ENCODE data around the gene BOD1L1.
A peak's percentile ranks its signal among the peaks of the same experiment; 100 is the strongest.
"Not testable (repeated sequence)": the region's sequence is repeated elsewhere in the genome, so short reads cannot be mapped to it uniquely, and the experiment has no call there.

The BOD1L1 gene

DNA sequence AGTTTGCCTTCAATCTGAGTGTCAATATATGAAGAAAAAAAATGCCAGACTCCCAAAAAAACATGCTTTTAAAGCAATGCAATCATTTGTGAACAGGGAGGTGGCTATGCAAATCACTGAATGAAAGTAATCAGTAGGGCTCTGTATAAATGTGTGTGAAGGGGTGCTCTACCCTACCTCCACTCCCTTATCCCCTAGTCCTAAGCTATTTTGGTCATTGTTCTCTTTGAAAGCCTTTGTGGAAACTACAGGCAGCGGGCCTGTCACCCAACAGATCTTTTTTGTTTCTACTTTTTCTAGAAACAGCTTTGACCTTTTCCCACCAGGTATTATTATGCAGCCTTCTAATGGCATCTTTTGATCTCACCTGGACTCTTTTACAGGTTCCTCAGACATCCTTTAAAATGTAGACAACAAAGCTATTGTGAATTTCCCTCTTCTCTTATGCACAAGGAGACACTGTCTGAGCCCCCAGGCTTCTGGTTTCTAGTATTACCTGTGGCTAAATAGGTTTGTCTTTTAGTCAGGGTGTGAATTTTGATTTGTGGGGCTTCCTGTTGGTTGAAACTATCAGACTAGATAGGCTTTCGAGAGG lies 9.2 kb downstream of the BOD1L1 start:
- DNase-seq: no peak

DNA sequence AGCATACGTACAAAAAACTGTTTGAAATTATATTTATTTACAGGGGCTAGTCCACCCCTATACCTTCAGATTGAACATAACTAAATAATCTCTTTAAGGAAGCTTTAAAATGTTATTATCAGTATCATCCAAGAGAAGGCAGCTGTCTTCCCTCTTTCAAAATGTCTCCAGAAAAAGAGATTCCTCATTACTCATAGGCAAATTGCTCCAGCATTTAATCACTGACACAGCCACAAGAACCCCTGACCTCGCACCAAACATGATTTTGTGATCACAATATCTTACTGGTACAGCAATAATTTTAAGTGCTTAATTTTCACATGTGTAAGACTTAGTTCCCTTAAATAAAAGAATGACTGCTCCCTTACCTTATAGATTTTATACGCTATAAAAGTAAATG lies 9.7 kb downstream of the BOD1L1 start:
- DNase-seq: no peak

DNA sequence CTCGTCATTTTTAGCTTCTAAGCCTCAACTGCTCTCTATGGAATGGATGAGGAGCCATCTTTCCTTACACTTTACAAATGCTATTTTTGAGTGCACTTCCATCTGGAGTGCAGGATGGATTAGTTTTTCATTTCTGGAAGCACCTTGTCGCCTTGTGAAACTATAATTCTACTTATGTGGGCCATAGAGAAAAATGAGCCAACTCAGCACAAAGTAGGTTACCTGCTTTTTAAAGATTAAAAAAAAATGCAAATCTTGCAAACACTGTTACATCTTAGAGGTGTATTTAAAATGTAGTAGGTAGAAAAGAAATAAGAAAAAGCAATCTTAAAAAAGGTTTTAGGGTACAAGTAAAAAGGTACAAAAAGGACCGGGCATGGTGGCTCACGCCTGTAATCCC lies 10.9 kb downstream of the BOD1L1 start:
- no peak for DNase-seq

DNA sequence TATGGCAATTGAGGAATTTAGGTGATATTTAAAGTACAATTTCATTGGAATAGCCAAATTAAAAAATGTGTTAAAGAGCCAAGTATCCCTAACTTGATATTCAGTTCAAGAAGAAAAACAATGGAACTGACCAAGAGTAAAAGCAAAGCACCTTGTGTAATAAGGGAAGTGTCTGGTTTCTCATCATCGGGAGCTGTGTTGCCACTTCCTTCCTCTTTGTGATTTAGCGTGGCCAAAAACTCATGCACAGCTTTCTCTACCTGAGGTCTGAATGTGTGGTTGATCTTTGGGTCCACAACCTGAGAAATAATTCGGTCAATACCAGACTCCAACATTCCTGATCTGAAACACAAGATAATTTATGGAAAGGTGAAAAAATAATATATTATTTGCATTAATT lies 12.4 kb downstream of the BOD1L1 start:
- DNase-seq: peak; percentile 34

DNA sequence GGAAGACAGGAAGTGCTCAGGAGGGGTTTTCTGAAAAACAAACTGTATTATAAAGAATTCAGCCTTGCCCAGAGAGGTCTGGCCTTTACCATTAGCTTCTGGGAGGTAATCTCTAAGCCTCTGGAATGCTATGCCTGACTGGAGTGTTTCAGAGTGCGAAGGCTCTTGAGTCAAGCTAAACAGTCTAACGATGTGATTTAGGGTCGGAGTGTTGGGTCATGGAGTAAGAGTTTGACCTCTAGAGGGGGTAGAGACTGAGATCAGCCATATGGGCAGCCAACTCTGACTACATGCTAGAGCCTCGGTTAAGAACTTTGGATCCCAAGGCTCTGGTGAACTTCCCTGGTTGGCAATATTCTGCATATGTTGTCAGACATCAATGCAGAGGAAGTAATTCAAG lies 15.0 kb downstream of the BOD1L1 start:
- DNase-seq: no peak

DNA sequence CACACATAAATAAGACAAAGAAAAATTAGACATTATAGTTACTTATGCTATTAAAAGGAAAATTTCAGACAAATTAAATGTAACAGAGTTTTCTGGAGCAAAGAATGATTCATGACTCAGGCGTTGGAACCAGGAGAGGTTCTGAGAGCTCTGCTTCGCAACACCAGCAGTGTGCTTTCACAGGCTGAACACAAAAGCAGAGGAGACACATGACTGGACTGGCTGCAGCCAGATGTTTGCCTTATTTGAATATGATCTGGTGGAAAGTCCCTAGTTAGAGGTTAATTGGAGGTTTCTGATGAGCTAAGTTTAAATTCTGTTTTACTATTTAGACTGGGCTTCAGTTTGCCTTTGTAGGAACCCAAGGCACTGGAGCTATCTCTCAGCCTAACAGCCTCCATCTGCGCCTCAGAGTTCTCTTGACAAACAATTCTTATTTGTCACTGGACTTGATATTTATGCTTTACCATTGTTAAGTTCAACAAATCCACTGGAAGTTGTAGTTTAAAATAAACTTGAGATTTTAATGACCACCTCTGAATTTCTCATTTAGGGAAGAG lies 16.2 kb downstream of the BOD1L1 start:
- peak; percentile 21 for DNase-seq

DNA sequence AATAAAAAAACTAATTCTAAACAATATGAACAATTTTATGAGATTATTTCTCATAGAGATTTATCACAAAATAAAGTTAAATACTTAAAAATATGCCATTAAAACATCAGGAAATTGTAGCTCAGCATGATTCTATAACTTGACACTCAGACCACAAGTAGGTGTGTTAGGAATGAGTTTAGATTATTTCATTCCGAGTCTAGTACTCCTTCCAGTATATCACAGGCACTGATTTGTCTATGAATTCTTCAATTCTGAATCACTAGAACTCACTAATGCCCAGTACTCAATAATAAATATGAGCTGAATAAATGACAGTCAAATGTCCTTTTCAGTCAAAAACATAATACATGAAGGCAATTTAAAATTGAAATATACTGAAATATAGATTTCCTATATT lies 22.2 kb downstream of the BOD1L1 start:
- no peak for DNase-seq

DNA sequence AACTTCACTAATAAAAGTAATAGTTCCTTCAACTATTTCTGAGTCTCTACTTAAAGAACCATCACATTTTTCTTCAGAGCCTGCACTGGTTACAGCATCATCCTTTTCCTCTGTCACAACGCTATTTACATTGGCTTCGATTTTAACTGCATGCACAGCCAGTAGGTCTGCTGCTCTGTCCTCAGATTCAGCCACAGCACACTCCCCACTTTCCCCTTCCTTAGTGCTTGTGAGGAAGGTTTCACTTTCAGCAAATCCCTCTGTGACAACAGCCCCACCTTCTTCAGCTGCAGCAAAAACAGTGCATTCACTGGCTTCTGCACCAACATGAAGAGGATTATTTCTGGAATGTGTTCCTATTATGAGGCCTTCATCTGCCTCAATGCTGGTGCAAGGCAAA lies 25.7 kb downstream of the BOD1L1 start:
- no peak for DNase-seq

DNA sequence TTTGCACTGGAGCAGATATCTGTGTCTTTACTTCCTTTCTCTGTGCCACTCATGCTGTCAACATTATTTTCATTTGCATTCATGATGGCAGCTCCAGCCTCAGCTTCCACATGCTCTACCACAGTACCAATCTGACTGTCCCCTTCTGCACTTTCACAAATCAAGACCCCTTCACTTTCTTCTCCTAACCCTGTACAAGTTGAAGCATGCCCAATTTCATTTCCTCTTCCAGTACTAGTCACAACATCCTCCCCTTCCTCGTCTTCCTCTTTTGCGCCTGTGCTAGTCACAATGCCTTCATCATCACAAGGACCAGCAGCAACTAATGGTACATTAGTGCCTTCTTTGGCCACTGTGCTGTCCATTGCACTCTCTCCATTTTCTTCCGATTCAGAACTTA lies 26.5 kb downstream of the BOD1L1 start:
- no peak for DNase-seq

DNA sequence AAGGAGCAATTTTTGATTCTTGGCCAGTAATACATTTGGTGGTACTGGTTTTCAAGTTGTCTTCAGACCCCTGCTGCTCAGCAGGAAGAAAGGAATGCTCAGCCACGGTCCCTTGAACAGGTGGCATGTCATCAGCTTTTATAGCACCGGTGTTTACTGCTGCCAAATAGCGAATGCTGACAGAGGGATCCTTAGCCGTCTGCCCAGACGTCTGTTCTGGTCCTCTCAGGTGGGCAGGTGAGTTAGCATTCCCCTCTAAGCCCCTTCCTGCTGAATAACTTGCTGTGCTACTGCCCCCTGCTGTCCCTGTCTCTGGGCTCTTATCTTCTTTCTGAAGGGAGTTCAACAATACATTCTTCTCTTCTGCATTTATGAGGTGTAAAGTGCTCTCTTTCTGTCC lies 28.4 kb downstream of the BOD1L1 start:
- no peak for DNase-seq

DNA sequence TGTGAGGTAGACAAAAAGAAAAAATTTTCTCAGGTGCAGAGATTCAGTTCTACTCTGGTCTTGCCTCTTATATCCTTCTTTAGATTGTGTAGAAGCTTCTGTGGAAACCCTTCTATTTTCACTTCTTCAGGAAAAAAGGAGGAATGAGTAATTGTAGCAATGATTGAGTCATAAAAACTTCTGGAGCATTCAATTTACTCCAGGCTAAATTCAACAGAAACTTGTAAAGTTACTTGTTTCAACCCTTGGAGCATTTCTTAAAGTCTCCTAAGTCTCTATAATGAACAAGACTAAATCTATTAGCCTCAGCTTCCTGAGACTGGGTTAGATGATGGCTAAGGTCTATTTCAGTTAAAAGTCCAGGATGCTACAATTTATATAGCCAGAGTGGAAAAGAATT lies 29.9 kb downstream of the BOD1L1 start:
- no peak for DNase-seq

DNA sequence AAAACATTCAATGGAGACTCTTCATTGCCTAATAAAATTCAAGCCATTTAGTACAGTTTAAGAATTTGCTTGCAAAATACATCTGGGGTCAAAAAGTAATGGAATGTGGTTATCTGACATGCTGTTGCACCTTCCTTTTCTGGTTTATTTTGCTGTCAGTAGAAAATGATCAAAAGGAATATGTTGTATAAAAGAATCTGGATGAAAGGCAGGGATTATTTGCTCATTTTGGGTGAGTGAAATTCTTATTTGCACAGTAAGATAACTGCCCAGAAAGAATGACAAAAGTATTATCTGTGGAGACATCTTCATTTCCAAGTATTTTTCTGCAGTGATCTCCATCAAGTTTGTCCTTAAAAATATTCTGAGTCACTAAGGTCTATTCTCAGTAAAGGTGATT lies 30.4 kb downstream of the BOD1L1 start:
- DNase-seq: no peak

DNA sequence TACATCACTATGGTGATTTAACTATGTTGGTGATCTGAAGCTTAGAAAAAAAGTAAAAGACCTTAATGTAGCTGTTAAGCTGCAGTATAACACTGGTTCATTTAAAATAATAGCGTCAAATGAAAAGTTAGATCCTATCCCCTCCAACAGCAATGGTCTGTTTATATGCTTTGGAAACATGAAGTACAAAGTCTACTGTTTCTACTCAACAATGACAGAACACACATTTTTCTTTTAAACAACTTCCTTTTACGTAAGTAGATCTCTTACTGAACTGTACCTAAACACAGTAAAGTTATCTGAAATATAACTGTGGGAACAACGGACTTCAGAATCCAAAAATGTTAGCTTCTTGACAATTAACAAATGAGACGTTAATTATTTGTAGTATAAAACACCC lies 35.3 kb downstream of the BOD1L1 start:
- DNase-seq: no peak

DNA sequence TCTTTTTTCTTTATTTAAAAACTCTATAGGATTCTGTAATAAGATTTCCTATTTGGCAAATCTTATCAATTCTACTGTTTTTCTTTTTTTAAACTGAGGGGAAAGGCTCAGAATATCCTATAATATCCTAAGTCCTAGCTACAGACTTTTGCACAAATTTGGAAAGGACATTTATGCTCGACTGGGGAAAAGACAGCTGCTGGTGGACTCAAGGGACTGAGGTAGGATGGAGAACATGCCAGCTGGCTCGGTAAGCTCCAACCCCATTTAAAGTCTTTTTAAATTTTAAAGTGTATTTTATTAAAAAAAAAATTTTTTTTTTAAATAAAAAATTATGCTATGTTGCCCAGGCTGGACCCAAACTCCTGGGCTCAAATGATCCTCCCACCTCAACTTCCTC lies 36.8 kb downstream of the BOD1L1 start:
- no peak for DNase-seq

DNA sequence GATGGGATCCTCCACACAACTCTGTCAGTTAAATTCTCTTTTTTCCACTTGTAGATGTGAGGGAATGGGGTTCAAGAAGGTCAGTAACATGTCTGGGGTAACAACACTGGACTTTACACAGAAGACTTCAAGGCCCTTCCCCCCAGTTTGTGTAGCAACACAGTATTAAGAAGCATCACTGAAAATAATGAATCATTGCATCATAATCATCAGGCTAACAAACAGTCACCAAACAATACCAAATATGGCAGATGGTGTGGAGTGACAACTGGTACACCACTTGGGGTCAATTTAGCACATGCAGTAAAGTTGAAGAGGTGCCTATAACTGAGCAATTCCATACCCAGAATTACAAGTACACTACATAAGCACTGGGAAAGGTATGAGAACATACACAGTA lies 38.6 kb downstream of the BOD1L1 start:
- no peak for DNase-seq

DNA sequence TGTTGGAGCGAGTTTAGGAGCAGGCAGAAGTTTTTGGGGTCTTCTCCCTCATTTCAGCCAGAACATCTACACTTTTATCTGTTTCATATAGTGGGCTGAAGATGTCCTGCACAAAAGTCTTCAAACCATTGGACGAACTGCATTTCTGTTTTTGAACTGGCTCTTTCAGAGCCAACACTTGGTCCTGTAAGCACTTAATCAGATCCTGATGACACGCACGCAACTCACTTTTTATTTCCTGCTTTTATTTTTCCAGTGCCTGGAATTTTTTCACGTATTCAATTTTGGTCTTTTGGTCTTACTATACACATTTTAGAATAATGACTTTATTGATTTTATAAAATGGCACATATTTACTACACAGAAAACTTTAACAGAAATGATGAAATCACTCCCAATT lies 43.0 kb downstream of the BOD1L1 start:
- no peak for DNase-seq

DNA sequence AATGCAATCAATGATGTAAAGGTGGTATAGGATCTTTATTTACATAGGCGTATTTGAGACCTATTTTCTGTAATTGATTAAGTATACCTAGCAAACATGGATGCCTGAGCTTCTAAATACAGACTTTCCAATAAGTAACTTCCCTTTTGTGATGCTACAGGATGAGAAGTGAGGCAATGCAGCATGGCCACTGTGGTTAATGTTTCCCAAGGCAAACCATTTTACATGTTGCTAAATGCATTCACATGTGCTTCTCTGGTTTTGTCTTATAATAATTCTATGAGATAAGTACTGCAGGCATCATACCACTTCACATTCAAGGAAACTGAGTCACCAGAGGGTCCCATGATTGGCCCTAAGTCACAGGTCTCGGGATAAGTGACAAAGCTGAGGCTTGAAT lies 47.5 kb downstream of the BOD1L1 start:
- DNase-seq: no peak

DNA sequence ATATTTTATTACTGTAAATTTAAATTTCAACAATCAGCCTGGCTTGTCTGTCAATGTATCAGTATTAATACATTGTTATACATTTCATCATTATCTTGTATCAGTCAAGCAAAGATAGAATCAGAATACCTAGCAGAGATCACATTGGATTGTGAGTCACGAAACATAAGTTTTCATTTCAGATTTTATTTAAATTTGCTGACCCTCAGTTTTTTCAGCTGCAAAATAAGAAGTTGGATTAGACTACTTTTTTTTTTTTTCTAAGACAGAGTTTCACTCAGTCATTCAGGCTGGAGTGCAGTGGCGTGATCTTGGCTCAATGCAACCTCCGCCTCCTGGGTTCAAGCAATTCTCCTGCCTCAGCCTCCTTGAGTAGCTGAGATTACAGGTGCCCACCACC lies 49.9 kb downstream of the BOD1L1 start:
- DNase-seq: no peak

DNA sequence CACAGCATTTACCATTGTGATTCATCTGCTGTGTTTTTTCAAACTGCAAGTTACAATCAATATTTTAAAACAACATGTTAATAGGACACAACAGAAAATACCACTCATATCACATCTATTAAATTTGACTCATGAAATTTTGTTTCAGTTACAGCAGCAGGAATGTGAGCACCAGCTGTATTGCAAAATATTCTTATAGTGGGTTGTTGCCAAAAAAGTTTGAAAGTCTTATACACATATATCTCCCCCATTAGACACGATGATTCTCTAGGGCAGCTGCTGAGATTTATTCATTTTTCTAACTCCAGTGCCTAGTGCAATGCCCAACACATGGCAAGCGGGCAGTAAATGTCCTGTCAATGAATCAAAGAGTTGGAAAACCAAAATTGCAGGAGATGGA lies 56.6 kb downstream of the BOD1L1 start:
- no peak for DNase-seq

DNA sequence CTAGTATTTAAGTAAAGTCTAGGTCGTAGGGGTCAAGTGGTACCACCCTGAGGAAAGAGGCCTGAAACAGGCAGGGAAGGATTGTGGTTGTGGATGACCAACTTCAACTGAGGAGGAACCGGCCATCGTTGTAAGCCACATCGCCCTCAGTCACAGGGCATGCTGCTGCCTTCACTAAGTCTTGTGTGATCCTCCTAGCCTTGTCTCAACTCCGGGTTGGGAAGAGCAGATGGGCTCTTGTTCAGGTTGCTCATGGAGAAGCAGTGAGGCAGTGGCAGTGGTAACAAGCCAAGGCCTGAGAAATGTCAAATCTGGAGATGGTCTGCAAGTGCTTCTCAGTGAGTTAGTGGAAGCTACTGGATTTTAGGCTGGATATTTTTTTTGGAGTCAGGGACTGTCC lies 60.4 kb downstream of the BOD1L1 start:
- no peak for DNase-seq

DNA sequence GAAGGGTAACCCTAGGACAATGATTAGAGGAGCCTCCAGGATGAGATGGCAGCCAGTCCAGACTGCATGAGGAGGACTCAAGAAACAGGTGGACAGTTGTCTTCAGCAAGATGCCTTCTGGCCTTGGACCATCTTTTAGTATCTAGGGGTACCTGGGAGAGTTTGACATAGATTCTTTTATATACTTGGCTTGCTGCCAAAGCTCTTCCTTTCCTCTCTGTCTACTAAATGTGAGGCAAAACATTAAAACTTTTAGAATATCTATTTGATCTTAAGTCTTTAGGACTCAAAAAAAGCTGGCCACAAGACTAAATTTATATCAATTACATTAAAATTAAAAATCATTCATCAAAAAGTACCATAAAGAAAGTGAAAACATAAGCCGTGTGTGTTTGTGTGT lies 64.6 kb downstream of the BOD1L1 start:
- no peak for DNase-seq

DNA sequence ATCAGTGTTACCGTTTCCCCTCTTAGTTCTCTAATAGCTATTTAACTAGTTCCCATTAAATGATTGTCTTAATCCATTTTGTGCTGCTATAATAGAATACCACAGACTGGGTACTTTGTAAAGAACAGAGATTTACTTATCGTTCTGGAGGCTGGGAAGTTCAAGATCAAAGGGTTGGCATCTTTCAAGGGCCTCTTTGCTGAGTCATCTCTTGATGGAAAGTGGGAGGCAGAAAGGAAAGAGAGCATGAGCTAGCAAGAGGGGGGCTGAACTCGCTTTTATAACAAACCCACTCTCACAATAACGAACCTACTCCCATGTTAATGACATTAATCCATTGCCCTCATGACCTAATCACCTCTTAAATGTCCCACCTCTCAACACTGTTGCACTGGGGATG lies 65.9 kb downstream of the BOD1L1 start:
- no peak for DNase-seq

DNA sequence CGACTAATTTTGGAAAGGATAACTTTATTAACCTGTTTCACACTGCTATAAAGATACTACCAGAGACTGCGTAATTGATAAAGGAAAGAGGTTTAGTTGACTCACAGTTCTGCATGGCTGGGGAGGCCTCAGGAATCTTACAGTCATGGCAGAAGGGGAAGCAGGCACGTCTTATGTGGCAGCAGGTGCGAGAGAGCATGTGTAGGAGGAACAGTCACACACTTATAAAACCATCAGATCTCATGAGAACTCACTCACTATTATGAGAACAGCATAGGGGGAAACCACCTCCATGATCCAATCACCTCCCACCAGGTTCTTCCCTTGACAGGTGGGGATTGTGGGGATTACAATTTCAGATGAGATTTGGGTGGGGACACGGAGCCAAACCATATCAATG lies 67.4 kb downstream of the BOD1L1 start:
- DNase-seq: not testable (repeated sequence)

DNA sequence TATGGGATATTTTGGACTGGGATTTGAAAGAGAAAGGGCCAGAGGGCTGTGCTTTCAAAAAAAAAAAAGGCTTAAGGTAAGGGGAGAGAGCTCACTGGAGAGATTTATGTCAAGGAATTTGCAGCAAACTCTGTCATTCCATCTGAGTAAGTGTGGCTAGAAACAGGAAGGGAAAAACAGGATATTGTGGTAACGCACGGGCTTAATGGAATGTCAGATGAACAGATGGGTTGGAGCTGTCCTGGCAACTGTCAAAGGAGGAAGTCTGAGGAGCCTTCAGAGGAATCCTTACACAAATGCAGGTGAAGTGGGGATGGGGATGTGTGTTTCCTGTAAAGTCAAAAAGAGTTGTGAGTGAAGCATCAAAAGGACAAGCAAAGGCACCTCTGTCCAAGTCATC lies 68.1 kb downstream of the BOD1L1 start:
- DNase-seq: no peak

DNA sequence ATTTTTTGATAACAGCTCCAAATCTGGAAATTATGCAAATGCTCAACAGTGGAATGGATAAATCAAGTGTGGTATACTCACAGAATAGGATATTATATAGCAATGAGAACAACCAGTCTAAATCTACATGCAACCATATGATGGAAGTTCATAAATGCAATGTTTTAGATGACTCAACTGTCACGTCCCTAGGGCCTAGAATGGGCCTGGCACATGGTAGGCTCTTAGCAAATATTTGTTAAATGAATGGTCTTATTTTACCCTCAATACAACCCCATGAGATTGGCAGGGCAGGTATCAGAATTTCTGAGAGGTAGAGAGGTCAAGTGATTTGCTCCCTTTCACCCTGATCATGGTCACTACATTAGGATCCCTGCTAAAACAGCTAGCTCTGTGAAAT lies 68.6 kb downstream of the BOD1L1 start:
- DNase-seq: no peak

DNA sequence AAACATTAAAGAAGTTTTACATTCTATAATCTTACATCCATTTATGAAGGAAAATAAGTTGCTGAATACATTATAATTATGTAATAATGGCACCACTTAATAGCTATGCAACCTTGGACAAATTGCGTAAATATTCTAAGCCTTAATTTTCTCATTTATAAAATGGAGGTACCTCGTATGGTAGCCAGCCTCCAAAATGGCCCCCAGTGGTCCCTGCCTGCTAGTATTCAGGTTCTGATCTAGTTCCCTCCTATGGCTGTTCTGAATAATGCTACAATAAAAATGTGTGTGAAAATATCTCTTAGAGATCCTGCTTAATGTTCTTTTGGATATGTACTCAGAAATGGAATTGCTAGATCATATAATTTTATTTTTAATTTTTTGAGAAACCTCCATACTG lies 72.2 kb downstream of the BOD1L1 start:
- DNase-seq: no peak
